ENCODE results near the gene RDH12.
"Not testable (repeated sequence)": the region's sequence is repeated elsewhere in the genome, so short reads cannot be mapped to it uniquely, and the experiment has no call there.

RDH12 gene

DNA sequence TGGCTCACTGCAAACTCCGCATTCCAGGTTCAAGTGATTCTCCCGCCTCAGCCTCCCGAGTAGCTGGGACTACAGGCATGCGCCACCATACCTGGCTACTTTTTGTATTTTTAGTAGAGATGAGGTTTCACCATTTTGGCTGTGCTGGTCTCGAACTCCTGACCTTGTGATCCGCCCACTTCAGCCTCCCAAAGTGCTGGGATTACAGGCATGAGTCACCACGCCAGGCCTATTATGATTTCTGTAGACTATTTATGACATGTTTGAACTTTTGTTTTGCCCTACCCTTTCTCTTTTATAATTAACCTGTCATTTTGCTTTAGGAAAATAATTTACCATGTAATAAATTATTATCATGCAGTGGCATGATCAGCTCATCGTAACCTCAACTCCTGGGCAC, at the start of gene RDH12:
TSS of gene RDH12 (plus strand) at position 395 of the 400 bp plus-strand sequence. CDS start 20,757 bp downstream, outside the sequence.
- not testable (repeated sequence) for DNase-seq (ENCODE audit: low spot score)

DNA sequence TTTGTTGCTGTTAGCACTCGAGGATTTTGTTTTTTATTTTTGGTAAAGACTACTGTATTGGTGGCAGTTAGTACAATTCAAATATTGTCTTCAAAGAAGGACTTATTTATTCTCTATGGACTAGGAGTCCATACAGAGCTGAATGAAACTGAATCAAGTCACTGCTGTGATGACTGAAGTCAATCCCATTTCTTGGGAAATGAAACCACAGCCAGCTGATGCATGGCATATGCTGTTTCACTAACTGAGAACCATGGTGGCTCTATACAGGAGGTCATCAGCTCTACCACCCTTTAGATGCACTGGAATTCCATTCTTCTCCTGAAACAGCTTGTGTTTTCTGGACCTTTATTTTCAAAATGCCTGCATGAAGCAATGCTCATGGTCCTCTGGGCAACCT, 49.5 kb upstream of the RDH12 start:
- DNase-seq (ENCODE audit: low spot score): no peak

DNA sequence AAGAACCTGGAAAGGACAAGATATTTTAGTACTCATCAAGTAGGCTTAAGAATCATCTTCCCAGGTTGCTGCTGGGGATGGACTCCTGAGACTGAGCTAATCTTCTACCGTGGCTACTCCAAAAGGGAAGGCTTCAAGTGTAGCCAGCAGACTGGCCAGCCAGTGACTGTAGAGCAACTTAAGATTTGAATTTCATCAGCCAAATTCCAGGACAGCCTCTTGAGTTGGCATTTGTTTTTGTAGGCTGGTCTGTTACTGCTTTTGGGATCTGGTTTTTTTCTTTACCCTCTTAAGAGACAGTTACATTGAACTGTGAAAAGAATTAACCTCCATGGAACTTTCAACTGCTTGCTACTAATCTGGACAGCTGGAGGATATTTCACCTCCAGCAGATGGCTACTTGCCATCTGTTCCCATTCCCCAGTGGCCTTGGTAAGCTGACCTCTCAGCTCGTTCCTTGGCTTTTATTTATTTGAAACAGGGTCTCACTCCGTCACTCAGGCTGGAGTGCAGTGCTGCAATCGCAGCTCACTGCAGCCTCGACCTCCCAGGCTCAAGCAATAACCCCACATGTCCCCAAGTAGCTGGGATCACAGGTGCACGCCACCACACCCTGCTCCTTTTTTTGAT, 47.9 kb upstream of the RDH12 start:
- DNase-seq (ENCODE audit: low spot score): no peak

DNA sequence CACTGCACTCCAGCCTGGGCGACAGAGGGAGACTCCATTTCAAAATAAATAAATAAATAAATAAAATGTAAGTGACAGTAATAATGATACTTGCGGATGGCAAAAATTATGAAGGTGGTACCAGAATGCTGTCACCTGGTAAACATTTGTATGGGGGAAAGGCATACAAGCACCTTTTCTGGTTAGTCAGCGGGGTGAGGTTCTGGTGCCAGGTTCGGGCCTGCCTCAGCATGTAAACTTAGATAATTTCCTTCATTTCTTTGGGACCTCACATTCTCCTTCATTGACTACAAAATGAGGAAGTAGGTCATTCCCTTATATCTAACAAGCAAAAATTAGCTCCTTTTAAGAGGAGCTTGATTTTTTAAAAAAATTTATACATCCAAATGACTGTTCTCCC, 38.1 kb upstream of the RDH12 start:
- no peak for DNase-seq (ENCODE audit: low spot score)

DNA sequence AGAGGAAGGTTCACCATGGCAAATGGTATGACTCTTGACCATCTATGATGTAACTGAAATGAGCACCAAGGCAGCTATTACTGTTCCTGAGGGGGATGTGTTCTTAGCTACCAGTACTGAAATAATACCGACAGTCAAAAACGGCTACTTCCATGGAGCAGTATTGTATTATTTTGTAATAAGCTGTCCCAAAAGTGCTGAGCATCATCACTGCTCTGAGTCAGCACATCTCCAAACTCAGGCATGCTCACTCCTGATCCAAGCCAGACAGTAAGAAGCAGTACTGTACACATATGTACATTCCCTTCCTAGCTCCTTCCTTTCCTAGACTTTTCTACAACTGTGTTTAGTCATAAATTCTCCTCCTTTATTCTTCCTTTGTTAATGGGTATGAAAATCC, 35.8 kb upstream of the RDH12 start:
- DNase-seq (ENCODE audit: low spot score): no peak

DNA sequence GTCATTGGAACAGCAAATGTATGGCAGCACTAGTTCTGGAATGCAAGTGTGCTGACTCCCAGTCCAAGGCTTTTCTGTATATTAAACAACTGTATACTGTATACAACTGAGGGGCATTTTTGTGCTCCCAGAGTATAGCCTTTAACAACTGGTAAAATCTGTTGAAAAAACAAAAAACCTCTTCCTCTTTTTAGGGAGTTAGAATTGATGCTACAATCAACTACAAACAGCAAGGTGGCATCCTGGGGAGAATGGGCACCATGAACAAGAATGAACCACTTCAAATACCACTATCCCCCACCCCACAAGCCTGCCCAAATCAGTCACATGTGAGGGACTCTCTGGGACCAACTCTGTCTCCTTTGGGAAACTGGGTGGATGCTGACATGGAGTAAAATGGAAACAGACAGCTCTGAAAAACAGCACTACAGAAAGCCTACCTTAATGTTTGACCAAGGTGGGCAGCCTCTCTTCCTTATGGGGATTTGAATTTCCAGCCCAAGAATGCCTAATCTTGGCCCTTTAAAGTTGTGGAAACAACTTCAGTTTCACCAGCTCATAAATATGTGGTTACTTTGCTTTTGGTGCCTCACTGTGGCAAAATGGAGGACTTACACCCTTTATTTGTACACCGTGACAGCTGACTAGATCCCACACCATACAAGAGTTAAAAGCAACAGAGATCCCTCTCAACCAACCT, 34.8 kb upstream of the RDH12 start:
- peak; percentile 55 for DNase-seq (ENCODE audit: low spot score)

DNA sequence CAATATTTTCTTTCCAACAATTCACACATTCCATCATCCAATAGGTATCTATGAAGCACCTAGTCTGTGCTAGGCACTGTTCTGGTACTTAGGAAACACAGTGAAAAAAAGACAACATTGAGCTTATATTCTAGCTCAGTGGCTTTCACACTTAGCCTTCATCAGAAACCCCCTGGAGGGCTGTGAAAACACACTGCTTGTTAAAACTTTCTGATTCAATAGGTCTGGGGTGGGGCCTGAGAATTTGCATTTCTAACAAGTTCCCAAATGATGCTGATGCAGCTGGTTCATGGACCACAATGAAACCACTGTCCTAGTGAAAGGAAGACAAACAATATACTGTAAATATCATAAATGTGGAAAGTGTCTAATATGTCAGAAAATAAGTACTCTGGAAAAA, 33.1 kb upstream of the RDH12 start:
- peak; percentile 48 for DNase-seq (ENCODE audit: low spot score)

DNA sequence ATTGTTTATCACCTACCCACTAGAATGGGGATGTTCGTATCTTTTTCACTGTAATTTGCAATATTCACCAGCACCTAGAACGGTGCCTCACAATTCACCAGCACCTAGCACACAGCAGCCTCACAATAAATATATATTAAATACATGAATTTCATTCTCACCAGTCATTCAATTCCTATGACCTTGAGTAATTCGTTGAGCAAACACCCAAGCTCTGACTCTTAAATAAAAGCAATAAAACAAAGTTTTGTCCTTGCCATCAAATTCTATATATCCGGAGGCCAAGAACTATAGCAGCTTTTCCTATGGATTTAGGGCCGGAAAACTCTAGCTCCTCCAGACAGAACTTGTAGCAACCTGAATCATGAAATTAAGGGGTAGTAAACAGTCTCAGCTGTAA, 28.2 kb upstream of the RDH12 start:
- no peak for DNase-seq (ENCODE audit: low spot score)

DNA sequence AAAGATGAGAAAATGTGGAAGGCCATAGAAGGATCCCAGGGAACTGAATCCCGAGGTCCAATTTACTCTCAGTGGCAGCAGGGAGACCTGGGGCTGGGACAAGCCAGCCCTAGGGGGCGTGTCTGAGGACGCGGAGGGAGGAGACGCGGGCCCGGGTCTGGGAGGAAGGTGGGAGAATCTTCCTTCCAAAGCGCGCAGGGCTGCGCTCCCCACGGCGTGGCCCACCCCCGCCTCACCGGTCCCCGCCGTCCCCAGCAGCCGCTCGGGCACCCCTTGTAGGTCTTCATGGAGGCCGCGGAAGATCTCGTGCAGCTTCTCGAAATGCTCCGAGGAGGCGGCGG, 27.6 kb upstream of the RDH12 start:
- DNase-seq (ENCODE audit: low spot score): peak; percentile 47

DNA sequence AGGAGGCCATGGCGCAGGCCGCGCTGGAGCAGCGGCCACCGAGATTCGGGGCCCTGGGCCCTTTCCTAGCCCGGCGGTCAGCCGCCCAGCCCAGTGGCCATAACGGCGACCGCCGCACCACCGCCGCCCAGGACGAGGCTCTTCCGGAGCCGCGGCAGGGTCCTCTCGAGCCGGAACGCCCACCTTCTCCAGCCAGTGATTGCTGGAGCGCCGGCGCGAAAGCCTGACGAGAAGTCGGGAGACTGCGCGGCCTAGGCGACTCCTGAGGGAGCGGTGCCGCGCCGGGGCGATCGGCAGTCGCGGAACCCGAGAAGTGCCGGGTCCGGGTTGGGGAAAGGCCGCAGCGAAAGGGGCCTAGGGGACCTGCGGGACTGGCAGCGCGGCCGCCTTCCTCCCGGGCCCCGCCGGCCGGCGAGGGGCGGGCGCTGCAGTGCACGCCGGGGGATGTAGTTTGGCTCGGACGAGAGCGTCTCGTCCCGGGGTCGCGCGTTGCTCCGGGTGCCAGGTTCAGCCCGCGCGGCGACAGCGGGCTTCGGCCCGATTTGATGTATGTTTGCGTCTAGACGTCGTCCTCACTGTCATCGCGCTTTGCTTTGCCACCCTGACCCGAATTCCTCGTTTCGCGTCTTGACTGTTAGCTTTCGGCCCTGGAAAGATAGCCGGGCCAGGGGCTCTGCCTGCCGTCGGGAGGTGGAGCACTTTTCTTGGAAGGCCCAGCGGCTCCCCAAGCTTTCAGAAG, 27.0 kb upstream of the RDH12 start, which contains the start of gene VTI1B:
TSS of gene VTI1B (minus strand) at position 153 of the 739 bp plus-strand sequence. CDS start at position 10, 143 bp downstream.
- peak; percentile 75 for DNase-seq (ENCODE audit: low spot score)

DNA sequence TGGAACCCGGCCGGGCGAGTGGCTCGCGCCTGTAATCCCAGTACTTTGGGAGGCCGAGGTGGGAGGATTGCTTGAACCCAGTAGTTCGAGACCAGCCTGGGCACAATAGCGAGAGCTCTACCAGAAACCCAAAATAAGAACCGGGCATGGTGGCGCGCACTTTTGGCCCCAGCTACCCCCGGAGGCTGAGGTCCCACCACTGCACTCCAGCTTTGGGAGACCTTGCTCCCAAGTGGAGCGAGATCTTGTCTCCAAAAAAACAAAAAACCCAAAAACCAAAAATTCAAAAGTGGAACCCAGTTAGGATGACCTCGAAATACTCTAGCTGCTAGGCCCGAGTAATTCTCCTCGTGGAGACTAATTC, 26.5 kb upstream of the RDH12 start:
- DNase-seq (ENCODE audit: low spot score): no peak

DNA sequence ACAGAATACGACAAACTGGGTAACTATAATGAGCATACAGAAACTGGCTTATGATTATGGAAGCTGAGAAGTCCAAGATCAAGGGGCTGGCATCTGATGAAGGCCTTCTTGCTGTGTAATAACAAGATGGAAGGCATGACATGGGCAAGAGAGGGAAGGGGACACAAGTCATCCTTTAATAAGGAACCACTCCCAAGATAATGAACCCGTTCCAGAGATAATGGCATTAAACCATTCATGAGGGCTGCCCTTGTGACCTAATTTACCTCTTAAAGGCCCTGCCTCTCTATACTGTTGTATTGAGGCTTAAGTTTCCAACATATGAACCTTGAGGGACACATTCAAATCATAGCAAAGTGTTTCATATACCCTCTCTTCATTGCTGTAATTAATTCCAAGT, 22.7 kb upstream of the RDH12 start:
- DNase-seq (ENCODE audit: low spot score): no peak

DNA sequence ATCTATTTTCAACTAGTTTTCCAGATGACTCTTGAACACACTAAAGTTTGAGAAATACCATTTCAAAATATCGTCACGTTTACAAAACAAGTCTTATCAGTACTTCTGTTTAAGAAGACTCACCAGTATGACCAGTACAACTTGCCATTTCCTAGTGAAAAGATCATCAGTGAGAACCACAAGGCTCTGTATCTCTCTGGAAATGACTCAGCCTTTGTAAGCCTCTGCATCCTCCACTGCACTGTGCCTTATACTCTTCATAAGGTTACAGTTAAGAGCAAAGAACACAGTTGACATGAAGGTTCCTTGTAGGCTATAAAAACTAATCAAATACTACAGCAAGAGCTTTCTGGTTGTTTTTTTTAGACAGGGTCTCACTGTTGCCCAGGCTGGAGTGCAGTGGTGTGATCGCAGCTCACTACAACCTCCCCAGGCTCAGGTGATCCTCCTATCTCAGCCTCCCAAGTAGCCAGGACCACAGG, 21.5 kb upstream of the RDH12 start:
- peak; percentile 90 for DNase-seq (ENCODE audit: low spot score)

DNA sequence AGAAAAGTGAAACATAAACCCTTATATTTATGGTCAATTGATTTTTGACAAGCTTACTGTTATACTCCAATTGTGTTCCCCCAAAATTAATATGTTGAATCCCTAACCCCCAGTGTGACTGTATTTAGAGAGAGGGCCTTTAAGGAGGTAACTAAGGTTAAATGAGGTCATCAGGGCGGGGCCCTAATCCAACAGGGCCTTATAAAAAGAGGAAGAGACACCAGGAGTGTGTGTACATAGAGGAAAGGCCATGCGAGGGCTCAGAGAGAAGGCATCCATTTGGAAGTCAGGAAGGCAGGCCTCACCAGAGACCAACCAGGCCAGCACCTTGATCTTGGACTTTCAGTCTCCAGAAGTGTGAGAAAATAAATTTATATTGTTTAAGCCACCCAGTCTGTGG, 20.7 kb upstream of the RDH12 start:
- DNase-seq (ENCODE audit: low spot score): no peak

DNA sequence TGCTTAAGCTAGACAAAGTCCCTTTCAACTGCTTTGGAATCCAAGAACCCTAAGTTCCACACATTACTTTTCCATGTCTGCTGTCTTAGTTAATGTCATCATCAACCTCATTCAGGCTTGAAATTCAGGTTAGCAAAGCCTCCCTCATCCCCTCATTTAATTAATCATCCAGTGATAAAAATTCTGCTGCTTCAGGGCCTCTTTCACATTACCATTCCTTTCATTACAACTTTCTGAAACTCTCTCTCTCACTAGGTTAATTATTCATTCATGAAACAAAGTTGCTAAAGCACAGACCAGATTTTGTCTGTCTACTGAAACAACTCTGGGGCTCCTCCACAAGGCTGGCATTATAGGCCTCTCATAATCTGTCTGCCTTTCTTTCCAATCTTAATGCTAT, 17.8 kb upstream of the RDH12 start:
- no peak for DNase-seq (ENCODE audit: low spot score)

DNA sequence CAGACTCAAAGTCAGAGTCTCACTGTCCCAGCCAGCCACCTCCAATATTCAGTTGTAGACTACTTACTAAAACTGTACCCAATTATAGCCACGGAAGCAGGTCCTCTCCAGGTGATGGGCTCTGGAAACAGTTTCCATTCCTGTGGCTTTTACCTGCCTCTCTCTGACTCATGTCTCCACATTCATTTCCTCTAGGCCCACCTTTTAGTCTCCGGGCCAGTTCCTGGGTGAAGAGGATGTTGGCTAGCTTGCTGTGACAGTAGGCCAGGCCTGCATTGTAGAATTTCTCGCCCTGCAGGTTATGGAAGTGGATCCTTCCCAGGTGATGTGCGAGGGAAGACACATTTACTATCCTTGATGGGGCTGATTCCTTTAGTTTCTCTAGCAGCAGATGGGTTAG, 11.7 kb upstream of the RDH12 start:
- DNase-seq (ENCODE audit: low spot score): no peak

DNA sequence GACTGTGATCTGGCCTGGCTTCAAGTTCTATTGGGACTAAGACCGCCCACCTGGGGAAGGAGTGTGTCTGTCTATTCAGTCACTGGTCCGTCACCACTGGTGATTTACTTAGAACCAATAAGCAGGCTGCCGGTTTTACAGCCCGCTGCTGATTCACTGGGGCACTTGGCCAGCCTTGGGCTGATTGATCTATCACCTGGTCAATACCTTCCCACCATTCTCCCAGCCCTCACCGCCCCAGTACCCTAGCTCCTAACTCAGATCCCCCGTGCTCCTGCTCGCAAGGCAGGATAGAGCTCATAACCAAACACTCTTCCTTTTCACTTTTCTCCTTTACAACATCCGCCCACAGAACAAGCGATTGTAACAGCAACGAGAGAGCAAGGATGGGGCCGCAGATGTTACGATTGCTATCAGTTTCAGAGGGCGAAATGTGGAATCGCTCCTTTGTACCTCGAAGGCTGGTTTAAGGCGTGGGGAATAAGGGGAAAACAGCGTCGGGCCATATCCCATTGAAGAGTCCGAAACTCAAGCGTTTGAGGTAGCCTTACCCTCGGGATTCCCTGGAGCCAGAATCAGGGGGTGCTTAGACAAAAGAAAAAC, 6.8 kb upstream of the RDH12 start:
- peak; percentile 91 for DNase-seq (ENCODE audit: low spot score)

DNA sequence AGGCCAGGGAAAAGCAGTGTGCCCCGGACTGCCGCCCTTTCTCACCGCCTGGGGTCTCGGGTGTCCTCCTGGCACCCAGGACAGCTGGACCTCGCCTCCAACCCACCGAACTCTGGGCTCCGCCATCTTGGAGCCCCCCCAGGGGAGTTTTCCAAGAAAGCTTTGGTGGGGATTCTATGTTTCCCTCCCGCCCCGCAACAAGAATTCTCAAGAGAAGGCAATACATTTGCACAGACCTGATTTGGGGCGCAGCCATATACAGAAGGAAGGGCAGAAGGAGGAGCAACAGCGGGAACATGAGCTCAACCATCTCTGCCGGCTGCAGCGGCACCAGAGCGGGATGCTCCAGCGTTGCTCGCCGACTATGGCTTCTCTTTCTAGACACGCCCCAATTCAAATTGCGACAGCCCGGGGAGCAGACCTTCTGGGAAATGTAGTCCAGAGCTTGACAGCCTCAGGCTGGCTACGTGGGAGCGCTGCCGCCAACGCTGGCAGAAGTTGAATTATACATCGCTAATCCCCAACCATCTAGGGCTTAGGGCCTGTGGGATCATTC, 6.2 kb upstream of the RDH12 start, which contains the start of gene RDH11:
TSS of gene RDH11 (minus strand) at position 371 of the 556 bp plus-strand sequence. CDS start at position 310, 61 bp downstream.
- peak; percentile 93 for DNase-seq (ENCODE audit: low spot score)

DNA sequence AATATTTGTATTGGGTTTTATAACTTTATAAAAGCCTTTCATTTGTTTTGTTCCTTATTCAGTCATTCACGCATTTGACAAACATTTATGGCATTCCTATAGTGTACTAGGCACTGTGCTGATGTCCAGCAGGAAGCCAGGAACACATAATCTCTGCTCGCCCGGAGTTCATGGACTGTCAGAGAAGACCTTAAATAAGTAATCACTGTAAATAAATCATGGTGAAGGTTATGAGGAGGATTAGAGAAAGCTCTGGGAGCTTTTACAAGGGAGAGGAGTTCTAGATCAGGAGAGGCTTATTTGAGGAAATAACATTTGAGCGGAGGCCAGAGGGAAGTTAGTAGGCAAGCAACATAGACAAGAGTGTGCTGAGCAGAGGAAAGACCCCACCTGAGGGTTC, 4.7 kb upstream of the RDH12 start:
- DNase-seq (ENCODE audit: low spot score): no peak

DNA sequence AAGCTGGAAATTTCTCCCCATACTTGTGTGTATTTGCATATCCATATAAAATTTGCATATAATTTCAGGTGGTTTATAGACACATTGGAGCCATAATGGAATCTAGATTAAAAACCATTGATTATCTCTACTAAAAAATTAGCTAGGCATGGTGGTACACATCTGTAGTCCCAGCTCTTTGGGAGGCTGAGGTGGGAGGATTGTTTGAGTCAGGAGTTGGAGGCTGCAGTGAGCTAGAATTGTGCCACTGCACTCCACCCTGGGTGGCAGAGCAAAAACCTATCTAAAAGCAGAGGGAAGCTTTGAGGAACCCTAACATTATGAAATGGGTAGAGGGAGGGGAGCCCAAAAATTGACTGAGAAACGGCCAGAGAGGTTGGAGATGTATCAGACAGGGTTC, 3.5 kb upstream of the RDH12 start:
- DNase-seq (ENCODE audit: low spot score): no peak

DNA sequence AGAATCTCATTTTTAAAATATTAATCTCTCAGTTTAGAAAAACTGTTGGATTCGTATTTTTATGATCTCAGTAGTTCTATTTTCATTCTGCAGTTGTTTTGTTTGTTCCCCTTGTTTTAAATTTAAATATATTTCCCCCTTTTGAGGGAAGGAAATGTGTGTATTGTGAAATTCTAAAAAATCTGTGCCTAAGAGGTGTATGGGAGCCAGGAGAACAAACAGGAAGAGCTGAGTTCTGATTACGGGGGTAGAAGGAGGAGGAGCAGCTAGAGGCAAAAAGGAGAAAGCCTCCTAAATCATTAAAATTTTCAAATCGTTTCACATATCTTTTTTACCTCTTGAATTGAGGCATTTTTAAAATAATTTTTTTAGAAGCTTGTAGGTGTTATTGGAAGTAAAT, 2.3 kb downstream of the RDH12 start:
- DNase-seq (ENCODE audit: low spot score): no peak

DNA sequence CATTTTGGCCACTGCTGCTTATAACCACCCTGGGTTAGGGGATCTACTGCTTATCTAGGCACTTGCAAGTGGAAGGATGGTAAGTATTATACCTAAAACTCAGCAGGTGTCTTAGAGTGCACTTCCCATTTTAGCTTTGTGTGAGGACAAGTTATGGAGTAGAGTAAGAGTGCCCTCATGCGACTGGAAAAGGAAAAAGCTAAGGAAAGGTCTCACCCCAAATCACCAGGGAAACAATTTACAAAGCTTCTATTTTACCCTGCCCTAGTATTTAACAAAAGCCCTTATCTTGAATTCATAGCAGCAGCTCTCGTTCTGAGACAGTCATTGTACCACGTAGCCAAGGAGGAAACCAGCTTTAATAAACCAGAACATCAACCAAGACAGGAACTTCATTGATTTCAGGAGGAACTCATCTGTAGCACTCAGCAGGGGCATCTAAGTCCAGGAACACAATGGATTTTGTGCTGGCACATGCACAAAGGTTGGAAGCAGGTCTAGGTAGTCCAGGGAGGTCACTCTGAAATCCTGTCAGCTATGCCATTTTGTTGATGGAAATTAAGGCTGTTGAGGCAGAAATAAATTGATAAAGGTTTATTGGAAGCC, 2.9 kb downstream of the RDH12 start:
- DNase-seq (ENCODE audit: low spot score): peak; percentile 64
